Activated CD4-positive, alpha-beta memory T cell treated with anti-CD3 and anti-CD28 coated beads, Interleukin-2, amount 10 ng/mL, durations not matched to agents 7 days and 5 days (primary cell): ENCODE results near the gene CACNA1H. TPM values are rescaled to one million over a fixed set of nuclear protein-coding genes. Genes with fewer than 3 reads are reported as not detected.

ENCODE experiments used
- CTCF ChIA-PET: fragments of 350-600 bp; sonication (Branson Sonifier 250); formaldehyde crosslinking; loops from one replicate; lab custom pipeline; 2021; ENCODE audit warnings: antibody characterized with exemption, inconsistent platforms; lab: Charles Lee
- POLR2A ChIA-PET: fragments of 350-600 bp; sonication (Branson Sonifier 250); formaldehyde crosslinking; loops from one replicate; lab custom pipeline; 2021; ENCODE audit warnings: antibody characterized with exemption; lab: Charles Lee
- DNase-seq: peaks from one replicate; pipeline ENCODE4 v3.0.0-alpha.2; 2020
- H3K27ac Mint-ChIP-seq: one replicate; pipeline ENCODE4 v1.8.0; 2021; ENCODE audit warnings: mild to moderate bottlenecking, mixed read lengths
- H3K27me3 Mint-ChIP-seq: one replicate; pipeline ENCODE4 v1.8.0; 2021; ENCODE audit warnings: mixed read lengths
- H3K36me3 Mint-ChIP-seq: one replicate; pipeline ENCODE4 v1.8.0; 2021; ENCODE audit warnings: low read depth, mixed read lengths
- H3K4me1 Mint-ChIP-seq: one replicate; pipeline ENCODE4 v1.8.0; 2021; ENCODE audit warnings: mixed read lengths
- H3K4me3 Mint-ChIP-seq: one replicate; pipeline ENCODE4 v1.8.0; 2021; ENCODE audit warnings: mild to moderate bottlenecking, mixed read lengths
- H3K9me3 Mint-ChIP-seq: one replicate; pipeline ENCODE4 v1.8.0; 2021; ENCODE audit warnings: mixed read lengths
- total RNA-seq, 2 experiments: library from RNA; stranded (reverse); gene quantifications; one replicate each; pipeline ENCODE4 v1.2.3, GENCODE V29; 2021

CACNA1H gene
- total RNA-seq, 2 experiments from 2014 or later, result 0.58 to 0.83 TPM

DNA sequence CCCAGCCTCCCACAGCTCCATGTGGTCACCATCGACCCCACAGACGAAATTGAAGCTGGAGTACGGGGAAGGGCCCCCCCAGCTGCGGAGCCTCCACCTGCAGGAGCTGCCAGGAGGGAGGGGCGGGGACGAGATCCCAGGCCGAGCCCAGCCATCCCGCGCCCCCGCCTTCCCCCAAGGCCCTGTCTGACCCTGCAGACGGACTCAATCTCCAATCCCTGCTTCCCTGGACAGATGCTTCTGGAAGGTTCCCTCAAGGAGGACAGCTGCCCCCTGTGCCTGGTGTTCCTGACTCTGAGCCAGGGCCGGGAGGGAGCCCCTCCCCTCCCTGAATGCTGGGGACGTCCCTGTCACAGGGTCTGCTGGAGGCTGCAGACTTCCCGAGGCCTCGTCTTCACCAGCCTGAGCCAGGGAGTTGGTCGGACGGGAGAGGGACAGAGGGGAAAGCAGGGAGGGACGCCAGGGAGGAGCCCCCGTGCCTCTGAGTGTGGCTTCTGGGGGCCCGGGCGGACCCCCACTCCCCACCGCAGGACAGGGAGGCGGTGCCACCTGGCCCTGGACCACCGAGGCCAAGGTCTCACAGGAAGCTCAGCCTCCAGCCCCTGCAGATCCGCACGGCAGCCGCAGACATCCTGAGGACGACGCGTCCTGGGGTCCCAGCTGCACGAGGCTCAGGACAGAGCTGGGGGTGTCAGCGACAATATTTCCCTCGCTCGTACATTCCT, 35.6 kb upstream of the CACNA1H start:
- Mint-ChIP-seq H3K4me1 (no peaks in the 10 kb centered on the region), H3K9me3 (no peaks in the 10 kb centered on the region), H3K36me3 (no peaks in the 10 kb centered on the region), H3K4me3 (no peak overlapping the region), H3K27me3 (no peaks in the 10 kb centered on the region), H3K27ac (no peak overlapping the region)
- no peak for DNase-seq
- ChIA-PET POLR2A (no interaction called here), CTCF (no interaction called here)

DNA sequence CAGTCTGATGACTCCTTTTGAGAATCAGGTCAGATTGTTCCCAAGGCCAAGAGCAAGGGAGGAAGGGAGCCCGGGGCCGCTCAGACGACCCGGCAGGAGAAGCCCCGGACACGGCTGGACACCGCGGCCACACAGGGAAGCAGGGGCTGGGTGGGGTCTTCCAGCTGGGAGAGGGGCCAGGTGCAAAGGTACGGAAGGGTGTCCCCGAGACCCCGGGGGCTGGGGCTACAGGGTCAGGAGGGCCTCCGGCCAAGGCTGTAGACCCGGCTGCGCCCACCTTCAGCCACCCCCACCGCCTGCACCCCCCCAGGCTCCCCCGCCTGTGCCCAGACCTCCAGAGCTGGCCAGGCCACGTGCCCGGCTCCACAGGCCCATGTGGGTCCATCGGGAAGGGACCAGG, 35.0 kb upstream of the CACNA1H start:
- Mint-ChIP-seq H3K9me3 (no peaks in the 10 kb centered on the region), H3K4me3 (no peak overlapping the region), H3K36me3 (no peaks in the 10 kb centered on the region), H3K27ac (no peak overlapping the region), H3K27me3 (no peaks in the 10 kb centered on the region), H3K4me1 (no peaks in the 10 kb centered on the region)
- POLR2A ChIA-PET, result no interaction called here
- no peak for DNase-seq
- CTCF ChIA-PET, result no interaction called here

DNA sequence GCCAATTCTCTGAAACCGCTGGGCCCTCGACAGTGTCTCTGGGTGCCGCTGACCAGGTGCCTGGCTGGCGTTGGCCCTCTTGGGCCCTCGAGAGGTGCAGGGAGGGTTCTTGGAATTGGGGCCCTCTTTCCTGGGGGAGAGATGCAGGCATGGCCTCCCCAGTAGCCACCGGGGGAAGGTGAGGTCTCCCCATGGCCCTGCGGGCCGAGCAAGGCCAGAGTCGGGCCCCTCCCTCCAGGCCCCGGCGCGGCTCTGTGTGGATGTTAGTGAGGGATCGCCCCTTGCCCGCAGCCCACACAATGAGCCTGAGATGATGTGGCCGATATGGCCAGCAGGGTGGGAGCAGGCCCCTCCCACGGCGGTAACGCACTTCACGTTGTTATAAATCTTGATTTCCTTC, 33.8 kb upstream of the CACNA1H start:
- ChIA-PET POLR2A (no interaction called here), CTCF (no interaction called here)
- Mint-ChIP-seq H3K36me3 (no peaks in the 10 kb centered on the region), H3K27ac (no peak overlapping the region), H3K4me3 (no peak overlapping the region), H3K27me3 (no peaks in the 10 kb centered on the region), H3K9me3 (no peaks in the 10 kb centered on the region), H3K4me1 (no peaks in the 10 kb centered on the region)
- no peak for DNase-seq

DNA sequence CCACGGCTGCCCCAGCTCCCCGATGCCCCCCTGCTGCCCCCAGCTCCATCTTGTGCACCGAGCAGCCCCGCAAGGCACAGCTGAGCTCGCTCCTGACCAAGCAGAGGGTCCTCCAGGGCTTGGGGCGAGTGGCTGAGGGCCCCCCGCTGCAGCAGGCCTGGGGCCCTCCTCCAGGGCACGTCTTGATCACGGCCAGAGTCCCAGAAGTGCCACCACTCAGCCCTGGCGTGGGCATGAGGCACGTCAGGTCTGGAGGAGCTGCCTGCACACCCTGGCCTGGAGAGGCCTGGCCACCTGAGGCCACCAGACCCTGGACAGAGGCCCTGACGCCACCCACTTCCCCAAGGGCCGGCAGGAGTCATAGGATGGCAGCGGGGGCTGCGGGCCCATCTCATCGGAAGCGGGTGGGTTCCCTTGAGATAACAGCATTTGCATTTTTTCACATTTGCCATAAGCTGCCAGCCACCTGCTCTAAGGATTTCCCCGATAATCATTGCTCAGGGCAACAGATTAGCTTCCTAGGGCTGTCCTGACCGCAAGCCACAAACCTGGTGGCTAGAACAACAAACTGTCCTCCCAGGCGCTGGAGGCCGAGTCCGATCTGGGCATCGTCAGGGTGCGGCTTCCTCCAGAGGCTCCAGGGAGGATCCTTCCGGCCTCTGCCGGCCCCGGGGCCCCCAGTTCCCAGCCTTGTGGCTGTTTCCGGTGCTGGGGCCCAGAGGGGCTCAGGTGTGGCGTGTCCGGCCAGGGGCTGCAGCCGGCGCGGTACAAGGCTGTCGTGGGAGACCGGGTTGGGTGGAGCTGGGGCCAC, 32.9 kb upstream of the CACNA1H start:
- no peaks in the 10 kb centered on the region for H3K9me3 Mint-ChIP-seq
- no peak overlapping the region for H3K4me3 Mint-ChIP-seq
- no peaks in the 10 kb centered on the region for H3K36me3 Mint-ChIP-seq

DNA sequence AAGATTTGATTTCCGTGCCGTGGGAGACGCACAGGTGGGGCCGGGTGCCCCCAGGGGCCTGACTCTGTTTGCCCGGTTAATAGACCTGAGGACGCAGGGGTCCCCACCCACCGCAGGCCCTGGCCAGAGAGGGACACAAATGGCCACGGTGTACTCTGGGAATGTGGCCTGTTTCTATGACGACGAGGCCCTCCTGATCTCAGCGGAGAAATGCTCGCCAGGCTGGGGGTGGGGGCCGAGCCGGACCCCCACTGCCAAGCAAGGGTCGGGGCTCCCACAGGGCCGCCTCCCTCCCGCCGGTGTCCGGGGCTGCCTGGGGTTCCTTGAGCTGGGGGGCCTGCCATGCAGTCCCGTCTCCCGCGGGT, 32.3 kb upstream of the CACNA1H start:
- H3K4me3 Mint-ChIP-seq, result no peak overlapping the region
- CTCF ChIA-PET, result no interaction called here

More for the DNA sequence above, 32.9 kb upstream of the CACNA1H start:
- Mint-ChIP-seq H3K4me1 (no peaks in the 10 kb centered on the region), H3K27ac (no peak overlapping the region), H3K27me3 (no peaks in the 10 kb centered on the region)
- ChIA-PET POLR2A (no interaction called here), CTCF (no interaction called here)
- DNase-seq, result no peak

DNA sequence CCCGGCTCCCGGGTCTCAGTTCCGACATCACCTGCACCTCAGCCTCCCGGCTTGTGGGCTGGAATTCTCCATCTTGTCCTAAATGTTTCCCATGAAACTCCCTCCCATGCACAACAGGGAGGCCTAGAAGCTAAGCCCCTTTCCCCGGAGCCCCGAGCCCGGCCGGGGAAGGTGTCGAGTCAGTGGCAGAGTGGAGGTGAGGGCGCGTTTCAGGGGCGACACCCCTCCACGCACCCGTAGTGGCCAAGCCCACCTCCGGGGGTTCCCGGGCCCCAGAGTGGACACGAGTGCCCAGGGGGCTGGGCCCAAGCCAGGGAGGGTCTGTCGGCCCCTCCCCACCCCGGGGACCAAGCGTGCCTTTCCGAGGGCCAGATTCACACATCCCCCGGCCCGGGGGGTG, 31.9 kb upstream of the CACNA1H start:
- CTCF ChIA-PET, result no interaction called here
- POLR2A ChIA-PET, result no interaction called here
- no peak overlapping the region for H3K27ac Mint-ChIP-seq
- no peaks in the 10 kb centered on the region for H3K27me3 Mint-ChIP-seq
- no peaks in the 10 kb centered on the region for H3K36me3 Mint-ChIP-seq
- H3K9me3 Mint-ChIP-seq, result no peaks in the 10 kb centered on the region
- DNase-seq, result no peak
- H3K4me1 Mint-ChIP-seq, result no peaks in the 10 kb centered on the region
- H3K4me3 Mint-ChIP-seq, result no peak overlapping the region

More for the DNA sequence above, 32.3 kb upstream of the CACNA1H start:
- Mint-ChIP-seq H3K4me1 (no peaks in the 10 kb centered on the region), H3K27ac (no peak overlapping the region), H3K27me3 (no peaks in the 10 kb centered on the region), H3K9me3 (no peaks in the 10 kb centered on the region), H3K36me3 (no peaks in the 10 kb centered on the region)
- DNase-seq, result no peak
- POLR2A ChIA-PET, result no interaction called here

DNA sequence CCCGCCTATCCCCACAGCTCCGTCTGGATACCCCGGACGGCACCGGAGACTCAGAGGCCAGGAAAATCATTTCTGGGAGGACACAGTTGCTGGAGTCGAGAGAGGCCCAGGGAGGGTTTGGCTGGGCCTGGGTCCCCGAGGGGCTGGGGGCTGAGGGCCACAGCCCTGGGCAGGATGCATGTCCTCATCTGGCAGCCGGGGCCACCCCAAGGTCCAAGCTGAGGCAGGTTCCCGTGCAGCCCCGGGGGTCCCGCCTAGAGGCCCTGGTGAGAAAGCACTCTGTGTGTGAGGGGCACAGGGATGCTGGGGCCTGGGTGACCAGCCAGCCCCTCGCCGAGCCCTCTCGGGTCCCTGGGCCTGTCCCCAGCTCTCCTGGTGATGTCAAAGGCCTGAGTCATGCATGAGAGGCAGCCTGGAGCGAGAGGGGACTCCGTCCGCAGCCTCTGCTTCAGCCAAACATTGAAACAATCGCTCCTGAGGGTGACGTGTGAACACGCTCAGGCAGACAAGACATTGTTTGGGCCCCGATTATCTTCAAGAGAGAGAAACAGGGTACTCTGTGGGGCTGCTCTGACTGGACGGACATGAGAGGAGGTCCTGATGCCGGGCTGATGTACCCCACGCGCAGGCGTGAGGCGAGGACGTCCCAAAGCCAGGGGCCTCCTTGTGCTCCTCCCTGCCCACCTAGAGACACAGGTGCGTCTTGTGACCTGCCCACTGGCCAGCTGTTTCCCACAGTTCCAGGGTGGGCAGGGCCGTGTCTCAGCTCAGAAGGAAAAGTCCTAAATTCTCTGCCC, 31.1 kb upstream of the CACNA1H start:
- no peaks in the 10 kb centered on the region for H3K9me3 Mint-ChIP-seq
- H3K4me1 Mint-ChIP-seq, result no peaks in the 10 kb centered on the region
- CTCF ChIA-PET, result no interaction called here
- H3K4me3 Mint-ChIP-seq, result no peak overlapping the region
- no peaks in the 10 kb centered on the region for H3K27me3 Mint-ChIP-seq
- no peak for DNase-seq
- no peaks in the 10 kb centered on the region for H3K36me3 Mint-ChIP-seq
- POLR2A ChIA-PET, result no interaction called here
- no peak overlapping the region for H3K27ac Mint-ChIP-seq

DNA sequence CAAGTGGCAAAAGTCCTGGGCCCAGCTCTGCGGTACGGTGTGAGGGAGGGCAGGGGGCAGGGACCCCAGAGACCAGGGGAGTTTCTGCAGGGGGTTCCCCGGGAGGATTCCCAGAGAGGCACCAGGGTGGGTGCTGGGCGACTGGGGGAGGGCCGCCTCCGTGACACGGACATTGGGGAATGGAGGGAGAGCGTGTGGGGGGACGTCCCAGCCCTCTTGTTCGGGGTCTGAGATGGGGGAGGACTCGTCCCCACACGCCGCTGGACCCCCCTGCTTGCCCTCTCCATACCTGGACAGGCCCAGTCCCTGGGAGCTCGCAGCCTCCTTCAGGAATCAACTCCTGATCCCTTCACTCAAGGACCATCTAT, 30.5 kb upstream of the CACNA1H start:
- H3K27ac Mint-ChIP-seq, result no peak overlapping the region
- POLR2A ChIA-PET, result no interaction called here
- H3K36me3 Mint-ChIP-seq, result no peaks in the 10 kb centered on the region
- CTCF ChIA-PET, result no interaction called here
- no peak for DNase-seq
- no peaks in the 10 kb centered on the region for H3K4me1 Mint-ChIP-seq
- H3K27me3 Mint-ChIP-seq, result no peaks in the 10 kb centered on the region
- H3K9me3 Mint-ChIP-seq, result no peaks in the 10 kb centered on the region
- H3K4me3 Mint-ChIP-seq, result no peak overlapping the region

DNA sequence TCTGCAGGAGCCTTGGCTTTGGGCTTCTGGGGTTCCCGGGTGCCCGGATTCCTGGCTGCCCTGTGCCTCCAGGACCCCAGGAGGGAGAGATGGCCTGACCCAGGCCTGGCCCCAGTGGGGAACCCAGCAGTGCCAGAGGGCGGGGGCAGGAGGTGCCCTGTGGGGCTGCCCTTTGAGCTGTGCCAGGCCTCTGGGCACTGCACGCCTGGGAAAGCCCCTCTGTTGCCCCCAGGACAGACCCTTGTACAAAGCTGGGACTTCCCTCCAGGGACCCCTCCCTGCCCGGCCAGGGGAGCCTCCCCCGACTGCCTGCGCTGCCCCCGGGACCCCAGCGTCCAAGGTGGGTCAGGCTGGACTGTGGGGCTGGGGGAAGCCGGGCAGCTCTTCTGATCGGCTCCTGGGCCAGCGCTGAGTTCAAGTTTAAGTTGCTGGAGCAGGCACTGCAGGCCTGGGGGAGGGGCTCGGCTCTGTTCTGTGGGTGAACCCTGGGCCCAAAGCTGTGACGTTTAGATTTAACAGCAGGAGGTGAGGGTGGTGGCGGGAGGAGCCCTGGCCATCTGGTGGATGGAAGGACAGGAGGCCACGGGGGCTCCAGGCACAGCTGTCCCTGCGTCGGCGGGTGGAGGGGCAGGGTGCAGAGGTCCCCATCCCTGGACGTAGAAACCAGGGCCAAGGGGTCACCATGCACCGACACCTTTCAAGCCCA, 29.2 kb upstream of the CACNA1H start:
- Mint-ChIP-seq H3K36me3 (no peaks in the 10 kb centered on the region), H3K27ac (no peak overlapping the region), H3K27me3 (no peaks in the 10 kb centered on the region), H3K4me1 (no peaks in the 10 kb centered on the region), H3K9me3 (no peaks in the 10 kb centered on the region), H3K4me3 (no peak overlapping the region)
- ChIA-PET CTCF (no interaction called here), POLR2A (no interaction called here)
- no peak for DNase-seq

DNA sequence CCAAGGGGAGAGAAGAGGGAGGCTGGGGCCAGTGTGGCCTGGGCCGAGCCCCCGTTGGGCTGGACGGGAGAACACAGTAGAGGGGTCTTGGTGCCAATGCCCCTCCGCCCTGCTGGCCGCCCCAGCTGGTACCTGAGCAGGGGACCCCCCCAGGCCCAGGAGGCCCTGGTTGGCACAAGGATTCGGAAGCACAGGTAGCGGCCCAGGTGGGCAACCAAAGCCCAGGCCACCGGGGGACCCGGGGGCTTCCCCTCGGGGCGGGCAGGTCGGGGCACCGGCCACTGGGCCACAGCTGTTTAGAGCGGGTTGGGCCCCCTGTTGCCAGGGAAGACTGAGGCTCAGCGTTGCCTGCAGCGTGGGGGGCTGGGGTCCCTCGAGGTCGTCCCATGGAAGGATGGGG, 28.6 kb upstream of the CACNA1H start:
- H3K27me3 Mint-ChIP-seq, result no peaks in the 10 kb centered on the region
- no peak overlapping the region for H3K4me3 Mint-ChIP-seq
- no peaks in the 10 kb centered on the region for H3K9me3 Mint-ChIP-seq
- no peak overlapping the region for H3K27ac Mint-ChIP-seq
- CTCF ChIA-PET, result no interaction called here
- no peaks in the 10 kb centered on the region for H3K4me1 Mint-ChIP-seq
- no peak for DNase-seq
- no peaks in the 10 kb centered on the region for H3K36me3 Mint-ChIP-seq
- POLR2A ChIA-PET, result no interaction called here

DNA sequence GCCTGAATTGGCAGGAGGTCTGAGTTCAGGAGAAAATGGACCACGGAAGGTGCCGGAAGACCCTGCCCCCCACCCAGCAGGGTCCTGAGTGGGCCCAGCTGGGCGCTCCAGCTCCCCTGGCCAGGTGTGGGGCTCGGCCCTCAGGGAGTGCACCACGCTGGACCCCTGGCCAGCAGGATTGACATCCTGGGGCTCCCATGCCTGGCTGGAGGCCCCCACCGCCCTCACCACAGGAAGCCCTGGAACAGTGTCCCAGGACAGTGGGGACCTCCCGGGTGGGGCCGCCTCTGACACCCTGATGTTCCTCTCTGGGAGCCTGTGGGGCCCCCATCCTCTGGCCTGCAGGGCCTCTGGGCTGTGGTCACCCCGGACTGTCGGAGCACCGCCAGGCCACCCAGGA, 28.1 kb upstream of the CACNA1H start:
- Mint-ChIP-seq H3K27me3 (no peaks in the 10 kb centered on the region), H3K4me1 (no peaks in the 10 kb centered on the region), H3K4me3 (no peak overlapping the region), H3K36me3 (no peaks in the 10 kb centered on the region), H3K9me3 (no peaks in the 10 kb centered on the region), H3K27ac (no peak overlapping the region)
- ChIA-PET POLR2A (no interaction called here), CTCF (no interaction called here)
- DNase-seq, result no peak

DNA sequence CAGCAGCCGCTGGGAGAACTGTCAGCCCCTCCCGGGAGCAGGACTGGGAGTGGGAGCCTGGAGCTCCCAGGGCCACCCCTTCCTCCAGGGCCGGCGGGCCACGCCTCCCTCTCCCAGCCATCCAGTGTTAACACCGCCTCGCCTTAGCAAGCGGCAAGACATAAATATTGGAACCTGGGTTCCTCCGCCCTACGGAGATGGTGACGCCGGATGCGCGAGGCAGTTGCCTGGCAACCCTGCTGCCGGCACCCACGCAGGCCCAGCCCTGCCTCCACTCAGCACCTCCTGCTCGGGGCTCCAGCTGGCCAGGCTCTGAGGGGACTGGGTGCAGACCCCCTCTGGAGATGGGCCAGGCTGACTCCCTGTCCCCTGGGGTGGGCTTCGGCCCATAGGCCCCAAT, 27.4 kb upstream of the CACNA1H start:
- CTCF ChIA-PET, result no interaction called here
- H3K27ac Mint-ChIP-seq, result no peak overlapping the region
- POLR2A ChIA-PET, result no interaction called here
- no peaks in the 10 kb centered on the region for H3K9me3 Mint-ChIP-seq
- H3K36me3 Mint-ChIP-seq, result no peaks in the 10 kb centered on the region
- no peaks in the 10 kb centered on the region for H3K27me3 Mint-ChIP-seq
- H3K4me1 Mint-ChIP-seq, result no peaks in the 10 kb centered on the region
- no peak overlapping the region for H3K4me3 Mint-ChIP-seq
- DNase-seq, result no peak

DNA sequence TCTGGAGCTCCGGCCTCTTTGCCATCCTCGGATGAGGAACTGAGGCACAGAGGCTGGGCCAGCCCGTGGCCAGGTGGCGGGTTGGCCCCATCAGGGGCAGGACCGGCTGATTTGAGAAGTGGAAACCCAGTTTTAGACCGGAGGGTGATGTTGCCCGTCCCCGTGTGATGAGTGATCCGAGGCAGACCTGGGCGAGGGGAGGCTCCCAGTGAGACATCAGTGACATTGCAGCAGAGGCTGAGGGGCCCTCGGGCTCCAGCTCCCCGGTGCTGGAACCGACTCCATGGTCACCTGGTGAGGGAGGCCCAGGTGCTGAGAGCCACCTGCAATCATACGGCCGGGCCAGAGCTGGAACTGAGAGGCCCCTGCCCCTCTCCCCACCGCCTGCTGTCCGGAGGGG, 26.9 kb upstream of the CACNA1H start:
- CTCF ChIA-PET, result no interaction called here
- Mint-ChIP-seq H3K4me1 (no peaks in the 10 kb centered on the region), H3K9me3 (no peaks in the 10 kb centered on the region), H3K27me3 (no peaks in the 10 kb centered on the region), H3K4me3 (no peak overlapping the region), H3K36me3 (no peaks in the 10 kb centered on the region), H3K27ac (no peak overlapping the region)
- POLR2A ChIA-PET, result no interaction called here
- DNase-seq, result no peak
